ENCODE data around the gene ZFP92.

Gene ZFP92

GRCh38 chrX:153439977-153440376 is 28.7 kb downstream of the ZFP92 start:
- no peak for DNase-seq (ENCODE audit: low read depth)

- no peak for DNase-seq (ENCODE audit: low read depth)
These were observed 29.4 kb downstream of the ZFP92 start for GRCh38 chrX:153440556-153441135.

GRCh38 chrX:153441296-153441695 is 30.0 kb downstream of the ZFP92 start:
- no peak for DNase-seq (ENCODE audit: low read depth)

- DNase-seq (ENCODE audit: low read depth) = no peak
These were observed 30.7 kb downstream of the ZFP92 start for GRCh38 chrX:153441981-153442380.

GRCh38 chrX:153442463-153442862 is 31.2 kb downstream of the ZFP92 start:
- DNase-seq (ENCODE audit: low read depth) = no peak

GRCh38 chrX:153443476-153444332 is 32.4 kb downstream of the ZFP92 start:
- no peak for DNase-seq (ENCODE audit: low read depth)

- no peak for DNase-seq (ENCODE audit: low read depth)
These were observed 33.2 kb downstream of the ZFP92 start for GRCh38 chrX:153444333-153445011.

GRCh38 chrX:153445106-153445855 is 34.0 kb downstream of the ZFP92 start:
- no peak for DNase-seq (ENCODE audit: low read depth)

- no peak for DNase-seq (ENCODE audit: low read depth)
These were observed 34.8 kb downstream of the ZFP92 start, which contains the start of gene TREX2 for GRCh38 chrX:153445856-153446635. Gene TREX2, minus strand, starts transcription at chrX:153446056. Its CDS starts 626 bp downstream, at chrX:153445430.

GRCh38 chrX:153446636-153446936 is 35.3 kb downstream of the ZFP92 start:
- DNase-seq (ENCODE audit: low read depth) = no peak

- DNase-seq (ENCODE audit: low read depth) = no peak
These were observed 35.8 kb downstream of the ZFP92 start for GRCh38 chrX:153446950-153447580.

- no peak for DNase-seq (ENCODE audit: low read depth)
These were observed 36.3 kb downstream of the ZFP92 start for GRCh38 chrX:153447581-153447960.

- DNase-seq (ENCODE audit: low read depth) = no peak
These were observed 37.5 kb downstream of the ZFP92 start for GRCh38 chrX:153448556-153449367.

- no peak for DNase-seq (ENCODE audit: low read depth)
These were observed 38.3 kb downstream of the ZFP92 start for GRCh38 chrX:153449368-153450113.

GRCh38 chrX:153450114-153450948 is 39.1 kb downstream of the ZFP92 start:
- DNase-seq (ENCODE audit: low read depth) = no peak

GRCh38 chrX:153450949-153451277 is 39.6 kb downstream of the ZFP92 start:
- no peak for DNase-seq (ENCODE audit: low read depth)

GRCh38 chrX:153454901-153455550 is 43.8 kb downstream of the ZFP92 start:
- no peak for DNase-seq (ENCODE audit: low read depth)

- no peak for DNase-seq (ENCODE audit: low read depth)
These were observed 44.3 kb downstream of the ZFP92 start for GRCh38 chrX:153455571-153455970.
